GM23338 (cell line): ENCODE measurements around the gene RNF141. TPM values are rescaled to one million over a fixed set of nuclear protein-coding genes. Genes with fewer than 3 reads are reported as not detected.

Source experiments
- ATAC-seq: fragments of 200-7000 bp; cut with Tn5 transposase; 3 replicates; pipeline ENCODE4 v1.9.1; 2020
- DNase-seq: peaks from one replicate; pipeline ENCODE4 v3.0.0-alpha.2; 2015; ENCODE audit warnings: low spot score
- H2AFZ ChIP-seq: fragments of 200-600 bp; sonication (generic); 2 replicates; pipeline ENCODE4 v1.8.0; 2016; ENCODE audit warnings: antibody characterized with exemption, mild to moderate bottlenecking, moderate library complexity
- H3F3A ChIP-seq: fragments of 200-600 bp; sonication (generic); replicated peaks from 2 replicates; pipeline ENCODE4 v1.8.0; 2017; ENCODE audit warnings: antibody characterized with exemption, mixed run types, low read depth
- H3K27ac ChIP-seq: fragments of 200-600 bp; sonication (generic); 2 replicates; pipeline ENCODE4 v1.6.1; 2016; ENCODE audit warnings: low read depth
- H3K27me3 ChIP-seq: fragments of 200-600 bp; sonication (generic); 2 replicates; pipeline ENCODE4 v1.8.0; 2016; ENCODE audit warnings: mild to moderate bottlenecking, mixed run types, moderate library complexity; ENCODE audit not compliant: insufficient read depth
- H3K36me3 ChIP-seq: fragments of 200-600 bp; sonication (generic); 2 replicates; pipeline ENCODE4 v1.8.0; 2016; ENCODE audit warnings: mild to moderate bottlenecking; ENCODE audit not compliant: insufficient read depth
- H3K4me1 ChIP-seq: fragments of 200-600 bp; sonication (generic); 2 replicates; pipeline ENCODE4 v1.8.0; 2016; ENCODE audit warnings: mild to moderate bottlenecking, moderate library complexity; ENCODE audit not compliant: insufficient read depth
- H3K4me2 ChIP-seq: fragments of 200-600 bp; sonication (generic); 2 replicates; pipeline ENCODE4 v1.7.1; 2017; ENCODE audit warnings: mixed run types
- H3K4me3 ChIP-seq: fragments of 200-600 bp; sonication (generic); 2 replicates; pipeline ENCODE4 v1.6.1; 2016; ENCODE audit warnings: mixed run types
- H3K79me2 ChIP-seq: fragments of 200-600 bp; sonication (generic); replicated peaks from 2 replicates; pipeline ENCODE4 v1.8.0; 2017; ENCODE audit warnings: mild to moderate bottlenecking; ENCODE audit not compliant: insufficient read depth
- H3K9me2 ChIP-seq: fragments of 200-600 bp; sonication (generic); 2 replicates; pipeline ENCODE4 v1.8.0; 2017; ENCODE audit not compliant: insufficient read depth
- H4K20me1 ChIP-seq: fragments of 200-600 bp; sonication (generic); replicated peaks from 2 replicates; pipeline ENCODE4 v1.8.0; 2017; ENCODE audit warnings: mild to moderate bottlenecking; ENCODE audit not compliant: insufficient read depth
- H3K27ac Mint-ChIP-seq: 2 replicates; pipeline ENCODE4 v1.8.0; 2020; ENCODE audit warnings: inconsistent platforms, mild to moderate bottlenecking, moderate library complexity, mixed read lengths
- H3K27me3 Mint-ChIP-seq: 3 replicates; pipeline ENCODE4 v1.8.0; 2022; ENCODE audit warnings: low read depth, mild to moderate bottlenecking, moderate library complexity, mixed read lengths, inconsistent platforms; ENCODE audit not compliant: insufficient read depth, poor library complexity
- H3K36me3 Mint-ChIP-seq: 3 replicates; pipeline ENCODE4 v1.8.0; 2021; ENCODE audit warnings: low read depth, mild to moderate bottlenecking, inconsistent platforms, moderate library complexity, mixed read lengths
- H3K4me1 Mint-ChIP-seq: 3 replicates; pipeline ENCODE4 v1.8.0; 2020; ENCODE audit warnings: mild to moderate bottlenecking, inconsistent platforms, mixed read lengths
- H3K4me3 Mint-ChIP-seq: 3 replicates; pipeline ENCODE4 v1.8.0; 2021; ENCODE audit warnings: moderate library complexity, mild to moderate bottlenecking, inconsistent platforms, mixed read lengths
- H3K9me3 Mint-ChIP-seq: 3 replicates; pipeline ENCODE4 v1.8.0; 2020; ENCODE audit warnings: moderate library complexity, mild to moderate bottlenecking, inconsistent platforms, mixed read lengths
- CREB1 ChIP-seq: fragments of 250-450 bp; sonication (Bioruptor Pico); IDR thresholded peaks from 2 replicates; pipeline ENCODE4 v1.5.0; 2020; ENCODE audit warnings: low read depth, mild to moderate bottlenecking, moderate library complexity
- CTCF ChIP-seq, 2 experiments: fragments of 200-600 bp in 1 of 2; sonication (generic) in 1 of 2; conservative IDR thresholded peaks; 2 replicates each; pipeline versions ENCODE4 v1.5.1 to v1.6.1; 2016 to 2017; ENCODE audit warnings: antibody characterized with exemption in 2 of 2, low read depth in 2 of 2, mild to moderate bottlenecking in 2 of 2, moderate library complexity in 1 of 2
- ETS1 ChIP-seq: IDR thresholded peaks from 2 replicates; pipeline ENCODE4 v1.6.1; 2016; ENCODE audit warnings: antibody characterized with exemption
- EZH2 ChIP-seq: fragments of 200-600 bp; sonication (generic); IDR thresholded peaks from one replicate; pipeline ENCODE4 v1.8.0; 2017; ENCODE audit warnings: antibody characterized with exemption, mild to moderate bottlenecking, low read depth; ENCODE audit not compliant: unreplicated experiment
- EZH2phosphoT487 ChIP-seq: fragments of 200-600 bp; sonication (generic); IDR thresholded peaks from one replicate; pipeline ENCODE4 v1.8.1; 2018; ENCODE audit warnings: antibody characterized with exemption; ENCODE audit not compliant: unreplicated experiment
- NANOG ChIP-seq: IDR thresholded peaks from 2 replicates; pipeline ENCODE4 v1.6.1; 2016; ENCODE audit warnings: antibody characterized with exemption, borderline replicate concordance
- REST ChIP-seq: IDR thresholded peaks from one replicate; pipeline ENCODE4 v1.6.1; 2018; ENCODE audit warnings: antibody characterized with exemption; ENCODE audit not compliant: unreplicated experiment
- ZNF114 ChIP-seq: fragments of 250-450 bp; sonication (Bioruptor Pico); IDR thresholded peaks from 2 replicates; pipeline ENCODE4 v1.5.0; 2020; ENCODE audit warnings: mild to moderate bottlenecking, moderate library complexity
- ZNF331 ChIP-seq: fragments of 250-450 bp; sonication (Bioruptor Pico); IDR thresholded peaks from 2 replicates; pipeline ENCODE4 v1.5.0; 2020; ENCODE audit warnings: low read depth, mild to moderate bottlenecking, moderate library complexity
- polyA plus RNA-seq: library from polyadenylated mRNA; unstranded; fragments of >200 nt; fragmentation: Nextera tagmentation; extraction: Ambion mirVana; gene quantifications from 2 replicates; pipeline ENCODE4 v1.2.1, GENCODE V29; 2016
- total RNA-seq: library from RNA; depleted of rRNA; stranded (reverse); fragments of >200 nt; shearing (Covaris generic); gene quantifications from 2 replicates; pipeline ENCODE4 v1.2.3, GENCODE V29; 2014

Gene RNF141
- total and polyA plus RNA-seq, 2 experiments from 2014 or later: 11.4 to 26.9 TPM

GRCh38 chr11:10528121-10528520 is 12.9 kb downstream of the RNF141 start:
- ATAC-seq (no peak), DNase-seq (no peak)
- Histone ChIP-seq H2AFZ (no peak overlapping the region), H3K4me3 (no peak overlapping the region), H3K4me1 (no peaks in the 10 kb centered on the region), H4K20me1 (no peaks in the 10 kb centered on the region), H3K27ac (no peak overlapping the region), H3K27me3 (no peaks in the 10 kb centered on the region), H3K36me3 (no peaks in the 10 kb centered on the region), H3K4me2 (no peak overlapping the region), H3K79me2 (no peaks in the 10 kb centered on the region), H3F3A (no peaks in the 10 kb centered on the region), H3K9me2 (no peaks in the 10 kb centered on the region)
- H3K27ac Mint-ChIP-seq: no peak overlapping the region
- H3K4me3 Mint-ChIP-seq: no peak overlapping the region
- H3K36me3 Mint-ChIP-seq: peaks cover 2% of the 10 kb centered on the region; the same call in 1 of the 3 replicates
- TF ChIP-seq EZH2 (no peak), ZNF331 (CRISPR knock-in tag) (no peak), ETS1 (no peak)
- H3K9me3 Mint-ChIP-seq: no peaks in the 10 kb centered on the region
- H3K4me1 Mint-ChIP-seq: no peaks in the 10 kb centered on the region
- no peaks in the 10 kb centered on the region for H3K27me3 Mint-ChIP-seq

- Mint-ChIP-seq H3K4me1 (no peaks in the 10 kb centered on the region), H3K9me3 (no peaks in the 10 kb centered on the region), H3K27me3 (no peaks in the 10 kb centered on the region), H3K4me3 (no peak overlapping the region), H3K36me3 (peaks cover 2% of the 10 kb centered on the region; the same call in 1 of the 3 replicates), H3K27ac (no peak overlapping the region)
- Histone ChIP-seq H3K9me2 (no peaks in the 10 kb centered on the region), H3F3A (no peaks in the 10 kb centered on the region), H4K20me1 (no peaks in the 10 kb centered on the region), H3K4me1 (no peaks in the 10 kb centered on the region), H3K79me2 (no peaks in the 10 kb centered on the region), H2AFZ (no peak overlapping the region), H3K27me3 (no peaks in the 10 kb centered on the region), H3K36me3 (no peaks in the 10 kb centered on the region), H3K4me3 (no peak overlapping the region), H3K27ac (no peak overlapping the region), H3K4me2 (no peak overlapping the region)
- ATAC-seq: no peak
- no peak for DNase-seq
- TF ChIP-seq NANOG (no peak), CTCF (conservative IDR thresholded peaks at IDR 0.05; ENCODE audit: low read depth in 2 of 2) (no peak), REST (no peak), ETS1 (no peak), ZNF114 (CRISPR knock-in tag) (no peak), EZH2 (no peak), CREB1 (CRISPR knock-in tag) (no peak), EZH2phosphoT487 (no peak)
These were observed 13.7 kb downstream of the RNF141 start for GRCh38 chr11:10526974-10527918.
